WI38 (cell line): Measurements from ENCODE around the gene SLC39A7.
A peak's percentile ranks its signal among the peaks of the same experiment; 100 is the strongest.

ENCODE experiments used
- H3K4me3 ChIP-seq: 2 replicates; pipeline ENCODE4 v1.5.1; 2011; ENCODE audit warnings: low read depth, mild to moderate bottlenecking, control low read depth, low read length
- CTCF ChIP-seq: IDR thresholded peaks from 2 replicates; pipeline ENCODE4 v1.5.1; 2012; ENCODE audit warnings: low read depth, mild to moderate bottlenecking, control low read depth, low read length

The SLC39A7 gene

GRCh38 chr6:33248932-33249731 is 48.5 kb downstream of the SLC39A7 start:
- no peak for TF ChIP-seq CTCF
- peak overlapping the region; percentile 64 for H3K4me3 ChIP-seq

- TF ChIP-seq CTCF = no peak
- peak overlapping the region; percentile 64 for H3K4me3 ChIP-seq
These were observed 49.3 kb downstream of the SLC39A7 start for GRCh38 chr6:33249732-33250630.

GRCh38 chr6:33250731-33251130 is 50.1 kb downstream of the SLC39A7 start:
- H3K4me3 ChIP-seq = no peak overlapping the region

GRCh38 chr6:33251395-33252012 is 50.8 kb downstream of the SLC39A7 start:
- H3K4me3 ChIP-seq = no peak overlapping the region
- no peak for TF ChIP-seq CTCF

More at GRCh38 chr6:33250731-33251130, 50.1 kb downstream of the SLC39A7 start:
- no peak for TF ChIP-seq CTCF

- no peak for TF ChIP-seq CTCF
- no peak overlapping the region for H3K4me3 ChIP-seq
These were observed 52.1 kb downstream of the SLC39A7 start for GRCh38 chr6:33252759-33253158.
